Trophoblast cell (in vitro differentiated cells and primary cell): ENCODE measurements around the gene CNKSR1.

ENCODE experiments used
- DNase-seq, 2 donors: peaks; one replicate each; pipeline ENCODE4 v3.0.0-alpha.2; 2016
- H2AFZ ChIP-seq: 2 replicates; pipeline ENCODE4 v1.6.1; 2013; ENCODE audit warnings: low read length, moderate library complexity, mild to moderate bottlenecking; ENCODE audit not compliant: insufficient read depth, poor library complexity
- H2AK5ac ChIP-seq: 2 replicates; pipeline ENCODE4 v1.6.1; 2013; ENCODE audit warnings: mild to moderate bottlenecking, low read length
- H2BK120ac ChIP-seq: 2 replicates; pipeline ENCODE4 v1.6.1; 2013; ENCODE audit warnings: low read length, mild to moderate bottlenecking, moderate library complexity; ENCODE audit not compliant: insufficient read depth, poor library complexity
- H2BK12ac ChIP-seq: 2 replicates; pipeline ENCODE4 v1.6.1; 2013; ENCODE audit warnings: mild to moderate bottlenecking, low read length, moderate library complexity
- H2BK5ac ChIP-seq: 2 replicates; pipeline ENCODE4 v1.6.1; 2013; ENCODE audit warnings: low read length, low read depth, moderate library complexity, mild to moderate bottlenecking; ENCODE audit not compliant: poor library complexity
- H3K14ac ChIP-seq: 2 replicates; pipeline ENCODE4 v1.6.1; 2013; ENCODE audit warnings: mild to moderate bottlenecking, low read length
- H3K18ac ChIP-seq: 2 replicates; pipeline ENCODE4 v1.6.1; 2013; ENCODE audit warnings: mild to moderate bottlenecking, low read length
- H3K23ac ChIP-seq: 2 replicates; pipeline ENCODE4 v1.6.1; 2013; ENCODE audit warnings: low read length
- H3K27ac ChIP-seq: 2 replicates; pipeline ENCODE4 v1.5.1; 2013; ENCODE audit warnings: low read depth, mild to moderate bottlenecking, inconsistent platforms, low read length, moderate library complexity
- H3K27me3 ChIP-seq: 2 replicates; pipeline ENCODE4 v1.6.1; 2013; ENCODE audit warnings: inconsistent platforms, mild to moderate bottlenecking, low read length, moderate library complexity; ENCODE audit not compliant: insufficient read depth
- H3K36me3 ChIP-seq, 2 experiments: 1 replicate in 1 of 2; 2 replicates in 1 of 2; pipeline ENCODE4 v1.6.1; 2013; ENCODE audit warnings: low read length in 2 of 2, mild to moderate bottlenecking in 2 of 2, moderate library complexity in 1 of 2; ENCODE audit not compliant: insufficient read depth in 2 of 2, control insufficient read depth in 1 of 2
- H3K4ac ChIP-seq: 2 replicates; pipeline ENCODE4 v1.6.1; 2013; ENCODE audit warnings: low read depth, mild to moderate bottlenecking, low read length, moderate library complexity
- H3K4me1 ChIP-seq, 2 experiments: 1 replicate in 1 of 2; 2 replicates in 1 of 2; pipeline ENCODE4 v1.6.1; 2013; ENCODE audit warnings: low read length in 2 of 2, mild to moderate bottlenecking in 2 of 2, moderate library complexity in 1 of 2; ENCODE audit not compliant: insufficient read depth in 2 of 2, control insufficient read depth in 1 of 2
- H3K4me2 ChIP-seq: 2 replicates; pipeline ENCODE4 v1.6.1; 2013; ENCODE audit warnings: inconsistent platforms, mild to moderate bottlenecking, low read length, moderate library complexity
- H3K4me3 ChIP-seq: 2 replicates; pipeline ENCODE4 v1.5.1; 2013; ENCODE audit warnings: mild to moderate bottlenecking, low read depth, low read length, inconsistent platforms
- H3K79me1 ChIP-seq: one replicate; pipeline ENCODE4 v1.6.1; 2013; ENCODE audit warnings: low read length
- H3K79me2 ChIP-seq: 2 replicates; pipeline ENCODE4 v1.6.1; 2013; ENCODE audit warnings: low read length, mild to moderate bottlenecking; ENCODE audit not compliant: control insufficient read depth, insufficient read depth, poor library complexity
- H3K9ac ChIP-seq: 2 replicates; pipeline ENCODE4 v1.6.1; 2013; ENCODE audit warnings: mild to moderate bottlenecking, low read length
- H3K9me3 ChIP-seq: 2 replicates; pipeline ENCODE4 v1.6.1; 2013; ENCODE audit warnings: low read depth, mild to moderate bottlenecking, control low read depth, inconsistent platforms, low read length; ENCODE audit not compliant: insufficient read depth
- H4K12ac ChIP-seq: 2 replicates; pipeline ENCODE4 v1.6.1; 2013; ENCODE audit warnings: low read depth, mild to moderate bottlenecking, low read length, moderate library complexity
- H4K8ac ChIP-seq: 2 replicates; pipeline ENCODE4 v1.6.1; 2013; ENCODE audit warnings: low read depth, mild to moderate bottlenecking, low read length, moderate library complexity
- H4K91ac ChIP-seq: one replicate; pipeline ENCODE4 v1.6.1; 2013; ENCODE audit warnings: low read depth, mild to moderate bottlenecking, low read length, moderate library complexity
- WGBS: extraction: QIAGEN DNeasy Blood & Tissue Kit; methylation state at CpG from one replicate; pipeline ENCODE4 v1.1.7; 2013; ENCODE audit warnings: missing lambda C conversion rate; ENCODE audit not compliant: insufficient read length, insufficient coverage; ENCODE audit errors: extremely low coverage; 5-methylcytosine and 5-hydroxymethylcytosine counted together

The CNKSR1 gene

GRCh38 chr1:26170472-26170821 is 6.8 kb upstream of the CNKSR1 start:
- H2BK120ac ChIP-seq: no peak overlapping the region
- peak overlapping the region; percentile 5 for H4K91ac ChIP-seq
- no peak overlapping the region for H3K27ac ChIP-seq
- H3K9me3 ChIP-seq: no peaks in the 10 kb centered on the region
- peak overlapping the region; percentile 75 for H3K9ac ChIP-seq
- WGBS: no CpG with 5 or more reads among the region's 9 CpGs
- H3K14ac ChIP-seq: no peak overlapping the region
- H3K18ac ChIP-seq: no peak overlapping the region
- H3K79me2 ChIP-seq: peaks cover 5% of the 10 kb centered on the region
- no peak overlapping the region for H2BK12ac ChIP-seq
- peak overlapping the region; percentile 11 for H2AFZ ChIP-seq
- DNase-seq: no peak
- no peak overlapping the region for H3K23ac ChIP-seq
- H3K4ac ChIP-seq: peak overlapping the region; percentile 37
- H3K27me3 ChIP-seq: no peaks in the 10 kb centered on the region
- H3K79me1 ChIP-seq: peaks cover 7% of the 10 kb centered on the region
- H4K8ac ChIP-seq: peak overlapping the region; percentile 90
- peaks cover 8 to 11% of the 10 kb centered on the region in 2 experiments for H3K36me3 ChIP-seq
- peak overlapping the region; percentile 74 for H3K4me2 ChIP-seq
- H2BK5ac ChIP-seq: no peak overlapping the region
- H3K4me3 ChIP-seq: peak overlapping the region; percentile 82
- peaks cover 6 to 10% of the 10 kb centered on the region in 2 experiments for H3K4me1 ChIP-seq
- H2AK5ac ChIP-seq: peak overlapping the region; percentile 52
- H4K12ac ChIP-seq: no peak overlapping the region

DNA sequence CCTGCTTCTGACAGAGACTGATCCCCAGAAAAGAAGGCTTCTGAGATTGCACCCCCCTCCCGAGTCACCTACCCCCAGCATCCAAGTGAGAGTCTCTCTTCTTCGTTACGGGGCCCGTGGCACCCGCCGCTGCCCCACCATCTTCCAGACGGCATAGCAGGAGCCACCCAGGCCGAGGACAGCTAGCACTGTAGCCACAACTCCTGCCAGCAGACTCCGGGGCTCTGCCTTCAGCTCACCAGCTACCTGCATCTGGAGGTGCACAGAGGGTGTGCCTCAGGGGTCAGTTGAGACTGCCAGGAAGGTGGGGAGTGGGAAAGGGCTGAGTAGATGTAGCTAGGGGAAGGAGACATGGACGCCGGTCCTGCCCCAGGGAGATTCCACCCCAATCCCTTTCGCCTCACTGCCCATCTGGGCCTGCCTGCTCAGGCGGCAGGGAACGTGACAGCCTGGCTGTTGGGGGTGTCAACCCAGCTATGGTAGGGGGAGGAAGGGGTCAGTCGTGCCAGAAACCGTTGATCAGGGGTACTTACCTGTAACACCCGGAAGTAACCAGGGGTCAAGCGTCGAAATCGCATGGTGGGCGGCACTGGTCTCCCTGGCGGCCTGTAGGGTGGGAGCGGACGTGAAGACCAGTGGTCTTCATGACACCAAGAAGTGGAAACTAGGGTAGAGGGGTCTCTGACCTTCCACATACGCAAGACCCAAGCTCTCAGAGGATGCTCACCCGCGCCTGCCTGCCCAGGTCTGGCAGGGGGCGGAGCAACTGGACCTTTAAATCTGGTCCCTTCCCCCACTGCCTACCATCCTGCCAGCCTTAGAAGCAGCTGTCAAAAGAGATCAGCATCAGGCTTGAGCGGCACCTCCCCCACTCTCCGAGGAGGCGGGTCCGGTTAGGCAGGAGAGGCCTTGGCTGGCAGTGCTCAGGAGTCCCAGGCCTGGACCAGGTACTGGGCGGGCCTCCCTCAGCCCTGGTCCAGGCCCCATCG is 5.9 kb upstream of the CNKSR1 start, which contains the start of gene ZNF593OS:
Gene ZNF593OS (minus strand): TSS at position 749 of the 989 bp plus-strand sequence. CDS start 171 bp downstream, at position 578.
- H3K79me2 ChIP-seq: peaks cover 5% of the 10 kb centered on the region
- no peak within 1 kb of the TSS for H3K4ac ChIP-seq
- no CpG with 5 or more reads among the region's 34 CpGs for WGBS
- no peak within 1 kb of the TSS for H2BK120ac ChIP-seq
- H3K36me3 ChIP-seq: peaks cover 8 to 11% of the 10 kb centered on the region in 2 experiments
- H4K91ac ChIP-seq: no peak within 1 kb of the TSS
- H4K8ac ChIP-seq: no peak within 1 kb of the TSS
- H3K27me3 ChIP-seq: no peaks in the 10 kb centered on the region
- H3K27ac ChIP-seq: no peak within 1 kb of the TSS
- H2BK5ac ChIP-seq: no peak within 1 kb of the TSS
- no peak within 1 kb of the TSS for H3K18ac ChIP-seq
- peaks cover 6 to 10% of the 10 kb centered on the region in 2 experiments for H3K4me1 ChIP-seq
- H2AK5ac ChIP-seq: no peak within 1 kb of the TSS
- no peaks in the 10 kb centered on the region for H3K9me3 ChIP-seq
- no peak within 1 kb of the TSS for H2BK12ac ChIP-seq
- no peak within 1 kb of the TSS for H4K12ac ChIP-seq
- H3K23ac ChIP-seq: no peak within 1 kb of the TSS
- no peak within 1 kb of the TSS for H3K9ac ChIP-seq
- peak within 1 kb of the TSS; percentile 21 for H3K4me3 ChIP-seq
- no peak within 1 kb of the TSS for H3K14ac ChIP-seq
- H3K79me1 ChIP-seq: peaks cover 7% of the 10 kb centered on the region
- no peak within 1 kb of the TSS for H2AFZ ChIP-seq
- no peak for DNase-seq
- H3K4me2 ChIP-seq: peak within 1 kb of the TSS; percentile 74

DNA sequence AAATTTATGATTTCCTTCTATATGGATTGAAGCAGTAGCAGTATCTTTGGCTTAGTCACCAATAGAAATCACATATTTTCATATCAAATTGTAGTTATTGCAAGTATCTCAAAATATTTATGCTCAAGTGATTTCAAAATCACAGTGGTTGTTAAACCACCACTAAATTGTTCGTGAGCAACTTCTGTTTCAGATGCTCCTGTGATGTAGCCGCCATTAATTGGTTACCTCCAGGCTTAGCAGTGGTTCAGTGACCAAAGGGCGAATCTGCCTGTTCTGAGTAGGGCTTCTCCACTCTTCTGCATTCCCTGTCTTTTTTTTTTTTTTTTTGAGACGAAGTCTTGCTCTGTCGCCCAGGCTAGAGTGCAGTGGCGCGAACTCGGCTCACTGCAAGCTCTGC is 1.9 kb upstream of the CNKSR1 start:
- Histone ChIP-seq H3K4me1 (peaks cover 14 to 21% of the 10 kb centered on the region in 2 experiments), H4K12ac (no peak overlapping the region), H4K8ac (no peak overlapping the region), H3K9ac (no peak overlapping the region), H2BK120ac (no peak overlapping the region), H3K4me2 (no peak overlapping the region), H2AFZ (no peak overlapping the region), H3K4me3 (no peak overlapping the region), H3K14ac (no peak overlapping the region), H4K91ac (no peak overlapping the region), H3K27me3 (no peaks in the 10 kb centered on the region), H2BK12ac (no peak overlapping the region), H3K79me2 (peaks cover 1% of the 10 kb centered on the region), H3K23ac (no peak overlapping the region), H3K4ac (no peak overlapping the region), H3K36me3 (peaks cover 8 to 13% of the 10 kb centered on the region in 2 experiments), H3K27ac (no peak overlapping the region), H3K79me1 (peaks cover 6% of the 10 kb centered on the region), H2BK5ac (no peak overlapping the region), H2AK5ac (no peak overlapping the region), H3K9me3 (no peaks in the 10 kb centered on the region), H3K18ac (no peak overlapping the region)
- no CpG with 5 or more reads among the region's 8 CpGs for WGBS
- peak; percentile 71 to 83 for DNase-seq

GRCh38 chr1:26180010-26180506 is 2.8 kb downstream of the CNKSR1 start:
- Histone ChIP-seq H4K8ac (no peak overlapping the region), H2AK5ac (no peak overlapping the region), H3K79me2 (peaks cover 1% of the 10 kb centered on the region), H3K14ac (no peak overlapping the region), H2BK5ac (no peak overlapping the region), H3K9me3 (peaks cover 1% of the 10 kb centered on the region), H3K4me1 (peaks cover 9 to 13% of the 10 kb centered on the region in 2 experiments), H2BK120ac (no peak overlapping the region), H3K4me3 (no peak overlapping the region), H3K4me2 (no peak overlapping the region), H2BK12ac (no peak overlapping the region), H4K12ac (no peak overlapping the region), H3K18ac (no peak overlapping the region), H3K23ac (no peak overlapping the region), H4K91ac (no peak overlapping the region), H3K9ac (no peak overlapping the region), H3K27ac (no peak overlapping the region), H3K4ac (no peak overlapping the region), H3K79me1 (peaks cover 6% of the 10 kb centered on the region), H3K27me3 (no peaks in the 10 kb centered on the region), H3K36me3 (peaks cover 32 to 33% of the 10 kb centered on the region in 2 experiments), H2AFZ (no peak overlapping the region)
- no peak for DNase-seq
- no CpG with 5 or more reads among the region's 4 CpGs for WGBS
